ENCODE results near the gene PDE6B. TPM values are rescaled to one million over a fixed set of nuclear protein-coding genes. Genes with fewer than 3 reads are reported as not detected.

Gene PDE6B
- polyA plus RNA-seq, 1 donor (not counting 4 experiments of a cell fraction or from before 2014, with no cell fraction given), result not detected

DNA sequence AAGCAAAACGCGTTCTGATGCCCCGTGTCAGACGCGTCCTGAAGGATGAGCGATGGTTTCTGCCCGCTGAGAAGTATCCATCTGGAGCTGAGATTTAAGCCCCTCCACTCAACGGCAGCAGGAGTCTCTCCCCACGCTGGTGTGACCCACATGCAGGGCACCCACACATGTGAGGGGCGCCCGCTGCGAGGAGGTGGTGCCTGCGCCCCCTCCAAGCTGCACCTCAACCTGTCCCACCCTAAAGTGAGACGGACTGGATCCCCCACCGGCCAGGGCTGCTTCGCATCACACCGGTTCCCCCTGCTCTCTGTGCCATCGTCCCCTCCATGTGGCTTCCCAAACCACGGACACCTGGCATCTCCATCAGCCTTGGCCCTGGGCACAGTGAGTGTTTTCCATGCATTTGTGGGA lies 4.5 kb upstream of the PDE6B start:
- FAIRE-seq, result no peak
- Histone ChIP-seq H3K27ac (ENCODE audit: control insufficient read depth, insufficient read depth, low read length) (no peak overlapping the region), H3K9me1 (ENCODE audit: control insufficient read depth, extremely low read depth, insufficient read depth, low read length) (no peaks in the 10 kb centered on the region), H3K4me3 (ENCODE audit: control insufficient read depth in 2 of 3, extremely low read depth in 1 of 3, insufficient read depth in 2 of 3, low read depth in 1 of 3, low read length in 3 of 3) (no peak overlapping the region), H3K4me2 (ENCODE audit: control insufficient read depth, extremely low read depth, insufficient read depth, low read depth, low read length) (no peak overlapping the region), H3K79me2 (ENCODE audit: control insufficient read depth, insufficient read depth, low read length) (no peaks in the 10 kb centered on the region), H3K9ac (ENCODE audit: control insufficient read depth, extremely low read depth, insufficient read depth, low read length) (no peak overlapping the region), H3K9me3 (ENCODE audit: control insufficient read depth, low read depth, low read length) (peaks cover 3% of the 10 kb centered on the region), H2AFZ (ENCODE audit: control insufficient read depth, low read length) (no peak overlapping the region), H3K27me3 (ENCODE audit: control insufficient read depth, extremely low read depth, insufficient read depth, low read length) (peaks cover 4% of the 10 kb centered on the region), H3K4me1 (ENCODE audit: control insufficient read depth, extremely low read depth, insufficient read depth, low read length) (peaks cover 5% of the 10 kb centered on the region), H4K20me1 (ENCODE audit: control insufficient read depth, extremely low read depth, insufficient read depth, low read length) (no peaks in the 10 kb centered on the region), H3K36me3 (ENCODE audit: control insufficient read depth in 2 of 2, extremely low read depth in 1 of 2, insufficient read depth in 2 of 2, low read length in 2 of 2) (no peaks in the 10 kb centered on the region)
- TF ChIP-seq, protein P1, sequence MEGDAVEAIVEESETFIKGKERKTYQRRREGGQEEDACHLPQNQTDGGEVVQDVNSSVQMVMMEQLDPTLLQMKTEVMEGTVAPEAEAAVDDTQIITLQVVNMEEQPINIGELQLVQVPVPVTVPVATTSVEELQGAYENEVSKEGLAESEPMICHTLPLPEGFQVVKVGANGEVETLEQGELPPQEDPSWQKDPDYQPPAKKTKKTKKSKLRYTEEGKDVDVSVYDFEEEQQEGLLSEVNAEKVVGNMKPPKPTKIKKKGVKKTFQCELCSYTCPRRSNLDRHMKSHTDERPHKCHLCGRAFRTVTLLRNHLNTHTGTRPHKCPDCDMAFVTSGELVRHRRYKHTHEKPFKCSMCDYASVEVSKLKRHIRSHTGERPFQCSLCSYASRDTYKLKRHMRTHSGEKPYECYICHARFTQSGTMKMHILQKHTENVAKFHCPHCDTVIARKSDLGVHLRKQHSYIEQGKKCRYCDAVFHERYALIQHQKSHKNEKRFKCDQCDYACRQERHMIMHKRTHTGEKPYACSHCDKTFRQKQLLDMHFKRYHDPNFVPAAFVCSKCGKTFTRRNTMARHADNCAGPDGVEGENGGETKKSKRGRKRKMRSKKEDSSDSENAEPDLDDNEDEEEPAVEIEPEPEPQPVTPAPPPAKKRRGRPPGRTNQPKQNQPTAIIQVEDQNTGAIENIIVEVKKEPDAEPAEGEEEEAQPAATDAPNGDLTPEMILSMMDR (optimal IDR thresholded peaks at IDR 0.05 in 1 of 3, IDR thresholded peaks at IDR 0.05 in 1 of 3, conservative IDR thresholded peaks at IDR 0.05 in 1 of 3; ENCODE audit: extremely low read depth in 1 of 3, insufficient read depth in 2 of 3, low read length in 3 of 3), result no peak
- dilution Hi-C loops (cut with MboI; ENCODE audit: extremely low pct_ligation_motif_present, low sequenced_read_pairs), result no loop called here
- DNase-seq (ENCODE audit: low read depth, low spot score), result no peak

GRCh38 chr4:621296-622070 lies 3.9 kb upstream of the PDE6B start:
- Histone ChIP-seq H3K9me1 (ENCODE audit: control insufficient read depth, extremely low read depth, insufficient read depth, low read length) (no peaks in the 10 kb centered on the region), H3K27me3 (ENCODE audit: control insufficient read depth, extremely low read depth, insufficient read depth, low read length) (peaks cover 4% of the 10 kb centered on the region), H3K9me3 (ENCODE audit: control insufficient read depth, low read depth, low read length) (peaks cover 3% of the 10 kb centered on the region), H4K20me1 (ENCODE audit: control insufficient read depth, extremely low read depth, insufficient read depth, low read length) (no peaks in the 10 kb centered on the region), H3K9ac (ENCODE audit: control insufficient read depth, extremely low read depth, insufficient read depth, low read length) (no peak overlapping the region), H3K27ac (ENCODE audit: control insufficient read depth, insufficient read depth, low read length) (no peak overlapping the region), H3K4me1 (ENCODE audit: control insufficient read depth, extremely low read depth, insufficient read depth, low read length) (peaks cover 5% of the 10 kb centered on the region), H3K79me2 (ENCODE audit: control insufficient read depth, insufficient read depth, low read length) (no peaks in the 10 kb centered on the region), H3K4me2 (ENCODE audit: control insufficient read depth, extremely low read depth, insufficient read depth, low read depth, low read length) (no peak overlapping the region), H2AFZ (ENCODE audit: control insufficient read depth, low read length) (no peak overlapping the region), H3K36me3 (ENCODE audit: control insufficient read depth in 2 of 2, extremely low read depth in 1 of 2, insufficient read depth in 2 of 2, low read length in 2 of 2) (no peaks in the 10 kb centered on the region), H3K4me3 (ENCODE audit: control insufficient read depth in 2 of 3, extremely low read depth in 1 of 3, insufficient read depth in 2 of 3, low read depth in 1 of 3, low read length in 3 of 3) (no peak overlapping the region)
- TF ChIP-seq, protein P1 (optimal IDR thresholded peaks at IDR 0.05 in 1 of 3, IDR thresholded peaks at IDR 0.05 in 1 of 3, conservative IDR thresholded peaks at IDR 0.05 in 1 of 3; ENCODE audit: extremely low read depth in 1 of 3, insufficient read depth in 2 of 3, low read length in 3 of 3), result no peak
- TF ChIP-seq EZH2 (IDR thresholded peaks at IDR 0.05; ENCODE audit: low read length), result no peak
- dilution Hi-C loops (cut with MboI; ENCODE audit: extremely low pct_ligation_motif_present, low sequenced_read_pairs), result no loop called here
- DNase-seq (ENCODE audit: low read depth, low spot score) (no peak), FAIRE-seq (no peak)

All from keratinocyte (primary cell).